Measurements from ENCODE around the gene SLMAP. TPM values are rescaled to one million over a fixed set of nuclear protein-coding genes. Genes with fewer than 3 reads are reported as not detected.

SLMAP gene
- total RNA-seq, 4 donors from 2014 or later, result 46.9 to 162 (median 67.9) TPM

- H3K36me3 ChIP-seq, result peaks cover 0 to 5% (median 0%) of the 10 kb centered on the region in 3 donors
- intact Hi-C loops (cut with DNase I), result loop anchor here (10.0 kb wide), 1 partner anchor 74 kb away; no protein-coding TSS in a partner anchor
- no peaks in the 10 kb centered on the region for H3K9me3 ChIP-seq
- no peak for DNase-seq
- TF ChIP-seq POLR2A (IDR thresholded peaks at IDR 0.05) (no peak), CTCF (IDR thresholded peaks at IDR 0.05) (no peak)
- no peaks in the 10 kb centered on the region for H3K27me3 ChIP-seq
- H3K27ac ChIP-seq, result no peak overlapping the region
- 92% methylated on average over 3 of the region's 3 CpGs for WGBS, 2 donors
- H3K4me3 ChIP-seq, result no peak overlapping the region
- peaks cover 0 to 5% (median 0%) of the 10 kb centered on the region in 3 donors for H3K4me1 ChIP-seq
Observed at GRCh38 chr3:57838627-57839026, 82.5 kb downstream of the SLMAP start.

GRCh38 chr3:57840473-57840872, 84.4 kb downstream of the SLMAP start:
- TF ChIP-seq POLR2A (IDR thresholded peaks at IDR 0.05) (no peak), CTCF (IDR thresholded peaks at IDR 0.05) (no peak)

GRCh38 chr3:57841818-57842217, 85.7 kb downstream of the SLMAP start:
- no peak for DNase-seq
- H3K27me3 ChIP-seq, result no peaks in the 10 kb centered on the region
- intact Hi-C loops (cut with DNase I), result no loop called here

More at GRCh38 chr3:57840473-57840872, 84.4 kb downstream of the SLMAP start:
- Histone ChIP-seq H3K4me1 (peaks cover 0 to 5% (median 0%) of the 10 kb centered on the region in 3 donors), H3K27ac (no peak overlapping the region), H3K9me3 (no peaks in the 10 kb centered on the region), H3K36me3 (peaks cover 0 to 4% (median 0%) of the 10 kb centered on the region in 3 donors), H3K27me3 (no peaks in the 10 kb centered on the region), H3K4me3 (no peak overlapping the region)
- no peak for DNase-seq
- WGBS, 2 donors, result 68 to 88% methylated on average over 1 of the region's 1 CpG
- intact Hi-C loops (cut with DNase I), result no loop called here

GRCh38 chr3:57848177-57848738, 92.1 kb downstream of the SLMAP start:
- no peak for DNase-seq
- H3K36me3 ChIP-seq, result peaks cover 0 to 37% (median 12%) of the 10 kb centered on the region in 3 donors
- no peaks in the 10 kb centered on the region for H3K27me3 ChIP-seq
- intact Hi-C loops (cut with DNase I), result no loop called here
- H3K4me3 ChIP-seq, result no peak overlapping the region
- no peak for TF ChIP-seq POLR2A (IDR thresholded peaks at IDR 0.05)
- no peak for TF ChIP-seq CTCF (IDR thresholded peaks at IDR 0.05)
- WGBS, 2 donors, result 83 to 84% methylated on average over 3 of the region's 3 CpGs
- no peaks in the 10 kb centered on the region for H3K9me3 ChIP-seq
- no peaks in the 10 kb centered on the region for H3K4me1 ChIP-seq
- H3K27ac ChIP-seq, result no peak overlapping the region

More at GRCh38 chr3:57841818-57842217, 85.7 kb downstream of the SLMAP start:
- TF ChIP-seq POLR2A (IDR thresholded peaks at IDR 0.05) (no peak), CTCF (IDR thresholded peaks at IDR 0.05) (no peak)
- 80 to 89% methylated on average over 2 of the region's 2 CpGs for WGBS, 2 donors
- Histone ChIP-seq H3K4me1 (peaks cover 0 to 5% (median 0%) of the 10 kb centered on the region in 3 donors), H3K9me3 (no peaks in the 10 kb centered on the region), H3K36me3 (peaks cover 0 to 11% (median 0%) of the 10 kb centered on the region in 3 donors), H3K27ac (peak overlapping the region in 1 of 4 donors; percentile 10), H3K4me3 (no peak overlapping the region)

- Histone ChIP-seq H3K4me1 (no peaks in the 10 kb centered on the region), H3K27ac (no peak overlapping the region), H3K36me3 (peaks cover 0 to 41% (median 12%) of the 10 kb centered on the region in 3 donors), H3K4me3 (no peak overlapping the region), H3K27me3 (no peaks in the 10 kb centered on the region), H3K9me3 (no peaks in the 10 kb centered on the region)
- no peak for TF ChIP-seq POLR2A (IDR thresholded peaks at IDR 0.05)
- no peak for TF ChIP-seq CTCF (IDR thresholded peaks at IDR 0.05)
- DNase-seq, result no peak
- 89 to 95% methylated on average over 6 of the region's 6 CpGs for WGBS, 2 donors
- intact Hi-C loops (cut with DNase I), result no loop called here
Observed at GRCh38 chr3:57851304-57851703, 95.2 kb downstream of the SLMAP start.
